HUDEP-2 (cell line): ENCODE results near the gene ITIH1.
"Not testable (repeated sequence)": the region's sequence is repeated elsewhere in the genome, so short reads cannot be mapped to it uniquely, and the experiment has no call there.

Source experiments
- DNase-seq, 76 experiments: peaks; one replicate each; lab custom pipeline; 2025; ENCODE audit not compliant: unreplicated experiment in 76 of 76; lab: John Stamatoyannopoulos, UW

Gene ITIH1

GRCh38 chr3:52774066-52774713 lies 3.2 kb upstream of the ITIH1 start:
- DNase-seq = no peak

- DNase-seq = peak in 51 of 76 experiments; percentile 3 to 54 (median 25)
Observed at GRCh38 chr3:52774901-52775864, 2.2 kb upstream of the ITIH1 start.

GRCh38 chr3:52775877-52776276 lies 1.5 kb upstream of the ITIH1 start:
- no peak for DNase-seq

- DNase-seq = not testable (repeated sequence)
Observed at GRCh38 chr3:52776486-52776885, 913 bp upstream of the ITIH1 start.

GRCh38 chr3:52777959-52778805 lies 783 bp downstream of the ITIH1 start:
- DNase-seq = no peak

GRCh38 chr3:52779011-52779836 lies 1.8 kb downstream of the ITIH1 start:
- no peak for DNase-seq

GRCh38 chr3:52779837-52780585 lies 2.6 kb downstream of the ITIH1 start:
- no peak for DNase-seq

- DNase-seq = no peak
Observed at GRCh38 chr3:52781741-52782140, 4.3 kb downstream of the ITIH1 start.

GRCh38 chr3:52782412-52783210 lies 5.2 kb downstream of the ITIH1 start:
- DNase-seq = no peak

GRCh38 chr3:52783211-52783555 lies 5.8 kb downstream of the ITIH1 start:
- DNase-seq = no peak

GRCh38 chr3:52784021-52784621 lies 6.7 kb downstream of the ITIH1 start:
- no peak for DNase-seq

- DNase-seq = no peak
Observed at GRCh38 chr3:52784931-52785590, 7.7 kb downstream of the ITIH1 start.

GRCh38 chr3:52786330-52787215 lies 9.2 kb downstream of the ITIH1 start:
- no peak for DNase-seq

- DNase-seq = no peak
Observed at GRCh38 chr3:52787246-52787645, 9.8 kb downstream of the ITIH1 start.

GRCh38 chr3:52787672-52788625 lies 10.6 kb downstream of the ITIH1 start:
- DNase-seq = no peak
